Stimulated activated effector memory CD8-positive, alpha-beta T cell treated with anti-CD3 and anti-CD28 coated beads, Interleukin-12 subunit alpha, Interleukin-12 subunit beta, amount 100 ng/mL, for 72 hours (primary cell): Measurements from ENCODE around the gene VWCE.

Experiments used
- ATAC-seq: fragments of 150-1000 bp; cut with Tn5 transposase; 2 replicates; pipeline ENCODE4 v1.10.0; 2021
- DNase-seq, 2 donors: peaks; one replicate each; pipeline ENCODE4 v3.0.0; 2021 to 2022; ENCODE audit warnings: low spot score in 2 of 2
- H3K27ac Mint-ChIP-seq: one replicate; pipeline ENCODE4 v1.8.0; 2022; ENCODE audit warnings: mild to moderate bottlenecking, mixed read lengths
- H3K36me3 Mint-ChIP-seq: one replicate; pipeline ENCODE4 v1.8.0; 2022; ENCODE audit warnings: mild to moderate bottlenecking, mixed read lengths
- H3K4me1 Mint-ChIP-seq: one replicate; pipeline ENCODE4 v1.8.0; 2022; ENCODE audit warnings: mixed read lengths
- H3K4me3 Mint-ChIP-seq: one replicate; pipeline ENCODE4 v1.8.0; 2022; ENCODE audit warnings: mild to moderate bottlenecking, mixed read lengths
- H3K9me3 Mint-ChIP-seq: one replicate; pipeline ENCODE4 v1.8.0; 2022; ENCODE audit warnings: mixed read lengths

The VWCE gene

DNA sequence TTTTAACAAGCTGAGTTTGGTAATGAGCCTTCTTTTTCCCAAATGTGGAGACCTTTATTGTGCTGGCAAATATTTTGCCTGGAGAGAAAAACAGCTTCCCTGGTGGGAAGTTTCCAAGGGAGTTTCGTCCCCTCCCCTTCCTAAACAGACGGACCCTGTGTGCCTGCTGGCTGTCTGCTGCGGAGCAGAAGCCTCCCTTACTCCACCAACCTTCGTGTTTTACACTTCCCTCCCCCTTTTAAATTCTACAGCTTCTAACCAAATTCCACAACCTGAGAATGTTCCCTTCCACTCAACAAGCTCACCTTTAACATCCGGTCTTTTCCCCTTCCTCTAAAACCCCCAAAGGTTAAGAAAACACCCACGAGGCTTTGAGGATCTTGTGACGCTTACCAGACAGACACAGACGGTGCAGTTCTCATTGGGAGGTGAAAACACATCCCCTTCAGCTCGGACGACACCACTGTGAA, 17.1 kb downstream of the VWCE start:
- ATAC-seq (no peak), DNase-seq (no peak)
- Mint-ChIP-seq H3K27ac (peak overlapping the region; percentile 38), H3K4me3 (no peak overlapping the region), H3K36me3 (peaks cover 9% of the 10 kb centered on the region), H3K9me3 (peaks cover 3% of the 10 kb centered on the region), H3K4me1 (peaks cover 6% of the 10 kb centered on the region)

DNA sequence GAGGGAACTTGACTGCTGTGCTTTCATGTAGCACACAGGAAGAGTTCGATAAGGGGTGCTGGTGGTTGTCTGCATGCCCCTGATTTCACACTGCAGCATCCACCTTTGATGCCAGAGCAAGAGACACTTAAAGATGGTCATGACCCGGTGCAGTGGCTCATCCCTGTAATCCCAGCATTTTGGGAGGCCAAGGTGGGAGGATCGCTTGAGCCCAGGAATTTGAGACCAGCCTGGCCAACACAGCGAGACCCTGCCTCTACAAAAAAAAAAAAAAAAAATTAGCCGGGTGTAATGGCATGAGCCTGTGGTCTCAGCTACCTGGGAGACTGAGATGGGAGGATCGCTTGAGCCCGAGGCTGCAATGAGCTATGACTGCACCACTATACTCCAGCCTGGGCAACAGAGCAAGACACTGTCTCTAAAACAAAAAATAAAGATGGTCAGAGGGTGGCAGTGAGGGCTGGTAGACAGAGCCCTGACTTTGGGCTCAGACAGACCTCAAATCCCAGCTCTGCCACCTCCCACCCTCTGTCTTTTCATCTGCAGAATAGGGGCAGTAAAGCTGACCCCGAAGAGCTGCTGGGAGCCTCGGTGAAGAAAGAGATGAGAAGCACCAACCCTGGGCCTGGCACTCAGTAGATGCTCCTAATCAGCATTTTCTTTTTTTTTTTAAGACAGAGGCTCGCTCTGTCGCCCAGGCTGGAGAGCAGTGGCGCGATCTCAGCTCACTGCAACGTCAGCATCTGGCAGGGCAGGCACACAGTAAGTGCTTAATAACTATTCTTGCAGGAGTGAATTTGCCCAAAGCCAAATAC, 17.7 kb downstream of the VWCE start:
- H3K4me1 Mint-ChIP-seq, result peaks cover 6% of the 10 kb centered on the region
- H3K36me3 Mint-ChIP-seq, result peaks cover 9% of the 10 kb centered on the region
- ATAC-seq (no peak), DNase-seq (no peak)
- H3K9me3 Mint-ChIP-seq, result peaks cover 3% of the 10 kb centered on the region
- H3K4me3 Mint-ChIP-seq, result no peak overlapping the region
- no peak overlapping the region for H3K27ac Mint-ChIP-seq

DNA sequence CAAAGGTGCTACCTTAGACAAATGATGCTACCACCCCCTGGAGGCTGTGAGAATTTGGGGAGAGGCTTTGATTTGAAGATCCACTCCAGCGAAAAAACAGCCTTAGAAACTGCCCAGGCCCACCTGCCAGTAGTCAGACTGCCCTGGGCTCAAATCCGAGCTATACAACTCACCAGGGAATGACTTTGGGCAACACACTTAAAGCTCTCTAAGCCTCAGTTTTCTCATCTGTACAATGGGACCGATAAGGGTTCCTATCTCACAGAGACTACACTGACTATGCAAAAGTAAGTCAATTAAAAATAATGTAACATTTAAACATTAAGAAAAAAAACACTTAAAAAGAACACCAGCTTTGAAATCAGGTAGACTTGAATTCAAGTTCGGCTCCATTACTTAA, 19.9 kb downstream of the VWCE start:
- H3K36me3 Mint-ChIP-seq, result peaks cover 9% of the 10 kb centered on the region

DNA sequence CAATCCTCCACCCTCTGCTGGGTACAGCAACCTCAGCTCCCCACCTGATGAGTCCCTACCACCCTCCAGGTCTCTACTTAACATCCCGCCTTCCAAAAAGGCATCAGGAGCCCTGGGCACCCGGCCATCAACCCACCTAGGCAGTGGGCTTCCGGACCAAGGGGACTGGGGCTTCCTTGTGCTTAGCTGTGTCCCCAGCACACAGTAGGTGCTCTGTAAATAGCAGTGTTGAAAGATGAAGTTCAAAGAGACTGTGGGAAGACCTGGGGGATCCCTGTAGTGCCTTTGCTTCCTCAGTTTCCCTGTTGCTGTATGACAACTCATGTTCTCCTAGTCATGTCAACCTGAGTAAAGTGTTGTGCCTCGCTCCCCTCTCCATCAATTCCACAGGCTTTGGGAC, 21.0 kb downstream of the VWCE start:
- ATAC-seq (no peak), DNase-seq (no peak)
- Mint-ChIP-seq H3K4me3 (no peak overlapping the region), H3K9me3 (no peaks in the 10 kb centered on the region), H3K4me1 (no peaks in the 10 kb centered on the region), H3K36me3 (peaks cover 9% of the 10 kb centered on the region), H3K27ac (no peak overlapping the region)

More for the DNA sequence above, 19.9 kb downstream of the VWCE start:
- ATAC-seq (no peak), DNase-seq (no peak)
- H3K4me1 Mint-ChIP-seq, result no peaks in the 10 kb centered on the region
- no peaks in the 10 kb centered on the region for H3K9me3 Mint-ChIP-seq
- no peak overlapping the region for H3K27ac Mint-ChIP-seq
- no peak overlapping the region for H3K4me3 Mint-ChIP-seq

DNA sequence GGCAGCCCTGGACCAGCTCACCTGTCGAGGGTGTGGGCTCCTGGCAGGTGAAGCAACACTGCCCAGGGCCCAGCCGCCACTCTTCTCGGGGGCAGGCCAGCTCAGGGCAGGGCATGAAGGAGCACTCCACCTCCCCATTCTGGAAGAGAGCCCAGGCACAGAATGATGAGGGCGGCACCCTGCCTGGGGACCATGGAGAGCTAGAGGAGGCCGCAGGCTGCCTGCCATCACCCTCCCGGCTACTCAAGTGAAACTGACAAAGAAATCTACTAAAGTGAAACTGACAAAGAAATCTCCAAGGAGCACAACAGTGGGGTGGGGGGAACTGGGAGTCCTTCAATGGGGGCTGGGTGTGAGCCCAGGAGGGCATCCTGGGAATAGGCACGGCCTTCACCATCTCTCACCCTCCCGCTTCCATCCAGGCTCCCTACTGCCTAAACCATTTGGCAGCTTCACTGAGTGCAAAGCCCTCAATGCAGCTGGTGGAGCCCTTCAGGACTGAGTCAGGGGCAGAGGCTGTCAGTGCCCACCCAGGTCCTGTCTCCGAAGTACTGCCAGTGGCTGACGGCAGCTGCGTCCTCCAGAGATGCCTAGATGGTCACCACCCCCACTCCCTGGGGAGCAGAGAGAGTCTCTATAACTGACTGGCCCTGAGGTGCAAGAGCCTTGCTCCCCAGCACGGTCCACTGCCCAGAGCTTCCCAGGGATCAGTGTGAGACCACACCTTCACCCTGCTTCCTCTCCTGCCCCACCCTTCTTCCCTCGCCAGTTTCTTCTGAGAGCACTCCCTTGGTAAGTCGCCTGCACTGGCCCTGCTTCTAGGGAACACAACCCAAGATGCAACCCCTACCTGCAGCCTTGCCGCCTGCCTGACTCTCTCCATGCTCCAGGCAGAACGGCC, 21.7 kb downstream of the VWCE start:
- H3K36me3 Mint-ChIP-seq, result peaks cover 5% of the 10 kb centered on the region
- H3K4me1 Mint-ChIP-seq, result no peaks in the 10 kb centered on the region
- H3K27ac Mint-ChIP-seq, result no peak overlapping the region
- no peaks in the 10 kb centered on the region for H3K9me3 Mint-ChIP-seq
- ATAC-seq (no peak), DNase-seq (no peak)
- H3K4me3 Mint-ChIP-seq, result no peak overlapping the region

DNA sequence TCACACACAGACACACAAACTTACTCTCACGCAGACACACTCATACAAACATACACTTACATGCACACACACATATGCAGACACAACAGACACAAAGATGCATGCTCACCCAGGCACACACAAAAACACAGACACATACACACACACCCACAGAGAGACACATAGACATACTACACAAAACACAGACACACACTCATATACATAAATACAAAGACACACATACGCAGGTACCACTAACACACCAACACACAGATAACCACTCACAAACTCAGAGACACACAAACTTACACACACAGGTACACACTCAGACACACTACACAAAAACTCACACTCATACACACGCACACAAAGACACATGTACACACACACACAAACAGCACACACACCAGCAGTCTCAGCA, 22.4 kb downstream of the VWCE start:
- Mint-ChIP-seq H3K36me3 (no peaks in the 10 kb centered on the region), H3K27ac (no peak overlapping the region), H3K9me3 (no peaks in the 10 kb centered on the region), H3K4me1 (no peaks in the 10 kb centered on the region), H3K4me3 (no peak overlapping the region)
- ATAC-seq, result no peak
- DNase-seq, result no peak

DNA sequence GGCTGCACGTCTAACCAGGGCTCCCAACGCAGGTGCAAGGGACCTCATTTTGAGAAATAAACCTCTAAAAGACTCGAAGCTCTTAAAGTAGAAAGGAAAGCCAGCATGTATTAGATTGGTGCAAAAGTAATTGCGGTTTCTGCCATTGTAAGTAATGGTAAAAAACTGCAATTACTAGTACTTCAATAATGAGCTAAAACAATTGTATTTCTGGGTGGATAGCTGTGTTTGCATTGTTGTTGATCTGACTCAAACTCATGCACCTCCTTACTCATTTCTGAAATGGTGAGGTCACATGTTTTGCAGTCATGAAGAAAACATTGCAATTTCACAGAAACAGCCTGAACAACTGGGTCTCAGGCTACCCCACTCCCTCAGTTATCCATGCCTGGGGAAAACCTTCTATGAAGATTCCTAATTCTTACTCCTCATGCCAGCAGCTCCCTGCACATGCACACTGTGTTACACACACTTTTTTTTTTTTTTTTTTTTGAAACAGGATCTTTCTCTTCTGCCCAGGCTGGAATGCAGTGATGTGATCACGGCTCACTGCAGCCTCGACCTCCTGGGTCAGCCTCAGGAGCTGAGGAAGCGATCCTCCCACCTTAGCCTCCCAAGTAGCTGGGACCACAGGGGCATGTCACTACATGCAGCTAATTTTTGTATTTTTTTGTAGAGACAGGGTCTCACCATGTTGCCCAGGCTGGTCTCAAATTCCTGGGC, 24.6 kb downstream of the VWCE start:
- no peaks in the 10 kb centered on the region for H3K4me1 Mint-ChIP-seq
- H3K27ac Mint-ChIP-seq, result peak overlapping the region; percentile 33
- DNase-seq (no peak), ATAC-seq (peak; percentile 84)
- no peaks in the 10 kb centered on the region for H3K9me3 Mint-ChIP-seq
- no peak overlapping the region for H3K4me3 Mint-ChIP-seq
- no peaks in the 10 kb centered on the region for H3K36me3 Mint-ChIP-seq

DNA sequence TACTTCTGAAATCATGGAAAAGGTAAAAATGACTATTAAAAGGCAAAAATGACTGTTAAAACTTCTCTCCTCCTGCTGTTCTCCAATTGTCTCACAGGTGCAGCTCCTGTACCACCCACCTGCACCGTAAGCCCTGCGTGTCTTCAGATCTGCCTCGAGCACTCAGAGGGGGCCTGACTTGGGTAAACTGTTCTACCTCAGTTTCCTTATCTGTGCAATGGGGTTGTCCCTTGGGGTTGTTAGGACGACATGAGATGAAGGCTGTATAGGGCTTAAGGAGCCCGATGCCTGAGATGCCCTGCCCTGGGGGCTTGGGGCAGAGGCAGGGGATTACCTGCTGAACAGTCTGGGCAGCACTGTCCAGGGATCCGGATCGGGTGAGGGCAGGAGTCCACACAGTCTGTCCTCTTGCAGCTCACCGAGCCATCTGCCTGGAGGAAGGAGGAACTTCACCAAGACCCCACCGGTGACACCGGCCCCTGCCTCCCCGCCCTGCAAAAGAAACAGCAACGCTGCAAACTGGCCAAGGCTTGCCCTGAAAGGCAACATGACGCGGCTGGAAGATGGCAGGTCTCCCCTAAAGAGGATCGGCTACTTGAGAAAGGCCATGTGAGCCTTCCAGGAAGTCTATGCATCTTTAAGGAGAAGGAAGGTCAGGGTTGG, 26.4 kb downstream of the VWCE start:
- no peaks in the 10 kb centered on the region for H3K4me1 Mint-ChIP-seq
- no peak for ATAC-seq
- H3K27ac Mint-ChIP-seq, result no peak overlapping the region
- H3K4me3 Mint-ChIP-seq, result no peak overlapping the region
- DNase-seq, result no peak
- no peaks in the 10 kb centered on the region for H3K36me3 Mint-ChIP-seq
- H3K9me3 Mint-ChIP-seq, result no peaks in the 10 kb centered on the region

DNA sequence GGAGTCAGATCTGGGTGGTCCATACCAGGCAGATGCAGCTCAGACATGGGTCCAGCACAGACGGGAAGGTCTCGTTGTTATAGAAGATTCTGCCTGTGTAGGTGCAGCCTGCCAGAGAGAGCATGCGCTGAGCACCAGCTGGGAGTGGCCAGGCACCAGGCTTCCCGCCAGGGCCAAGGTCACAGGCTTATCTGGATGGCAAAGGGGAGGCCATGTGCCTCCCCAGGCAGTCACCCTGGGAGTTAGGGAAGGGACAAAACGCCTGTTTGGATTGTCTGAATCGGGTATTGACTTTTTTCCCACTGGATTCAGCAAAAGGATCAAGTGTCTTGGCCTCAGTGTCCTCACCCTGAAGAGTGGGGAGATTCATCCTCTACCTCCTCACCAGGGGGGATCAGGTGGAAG, 27.7 kb downstream of the VWCE start:
- no peak overlapping the region for H3K4me3 Mint-ChIP-seq

DNA sequence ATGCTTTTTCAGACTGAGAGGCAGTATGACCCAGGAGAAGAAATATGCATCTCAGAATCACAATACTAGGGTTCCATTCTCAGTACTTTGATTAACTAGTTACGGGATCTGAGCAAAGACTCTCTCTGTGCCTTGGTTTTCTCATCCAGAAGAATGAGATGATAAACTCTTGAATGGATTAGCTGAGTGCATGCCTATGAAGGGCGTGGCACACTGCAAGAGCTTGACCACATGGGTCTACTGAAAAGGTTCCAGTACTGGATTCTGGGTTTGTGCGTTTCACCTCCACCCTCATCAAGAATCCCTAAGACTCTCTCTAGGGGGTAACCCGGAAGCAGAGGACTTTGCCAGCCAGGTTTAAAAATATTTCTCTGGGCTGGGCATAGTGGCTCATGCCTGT, 28.5 kb downstream of the VWCE start:
- H3K4me1 Mint-ChIP-seq, result no peaks in the 10 kb centered on the region
- H3K9me3 Mint-ChIP-seq, result no peaks in the 10 kb centered on the region
- H3K4me3 Mint-ChIP-seq, result no peak overlapping the region
- no peak overlapping the region for H3K27ac Mint-ChIP-seq
- DNase-seq (no peak), ATAC-seq (no peak)
- no peaks in the 10 kb centered on the region for H3K36me3 Mint-ChIP-seq

More for the DNA sequence above, 27.7 kb downstream of the VWCE start:
- no peak overlapping the region for H3K27ac Mint-ChIP-seq
- ATAC-seq, result no peak
- no peaks in the 10 kb centered on the region for H3K9me3 Mint-ChIP-seq
- no peaks in the 10 kb centered on the region for H3K36me3 Mint-ChIP-seq
- no peak for DNase-seq
- no peaks in the 10 kb centered on the region for H3K4me1 Mint-ChIP-seq

DNA sequence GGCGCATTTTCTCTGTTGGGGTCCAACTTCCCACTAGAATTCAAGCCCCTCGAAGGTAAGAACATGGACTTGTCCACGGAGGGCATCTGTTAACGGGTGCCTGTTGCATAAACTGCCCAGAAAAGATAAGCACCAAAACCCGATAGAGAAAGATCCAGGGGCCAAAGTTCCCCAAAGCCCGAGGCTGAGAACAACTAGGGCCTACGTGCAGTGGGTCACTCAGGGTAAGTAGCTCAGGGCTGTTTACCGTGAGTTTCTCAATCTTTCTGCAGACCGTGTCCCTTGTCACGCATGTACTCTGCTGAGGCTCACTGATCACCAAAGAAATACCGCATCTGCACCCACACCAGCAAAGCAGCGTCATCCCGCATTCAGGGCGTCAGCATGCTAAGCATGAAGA, 29.8 kb downstream of the VWCE start:
- DNase-seq (no peak), ATAC-seq (no peak)

DNA sequence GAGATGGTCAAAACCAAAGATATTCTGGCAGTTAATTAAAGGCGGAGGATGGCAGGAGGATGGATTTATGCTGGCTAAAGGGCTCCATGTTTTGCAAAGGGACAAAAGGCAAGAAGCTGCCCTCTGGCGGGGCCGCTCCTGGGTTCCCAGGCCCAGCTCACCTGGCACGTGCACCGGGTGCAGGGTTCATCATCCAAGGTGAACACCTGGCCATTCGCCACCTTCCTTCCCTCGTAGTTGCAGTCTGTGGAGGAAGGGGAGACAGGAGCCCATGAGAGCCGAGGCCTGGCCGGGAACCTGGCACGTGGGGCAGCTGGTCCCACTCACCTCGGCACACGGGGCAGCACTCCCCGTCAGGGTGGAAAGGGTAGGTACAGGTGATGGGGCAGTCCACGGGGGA, 30.3 kb downstream of the VWCE start:
- Mint-ChIP-seq H3K4me1 (no peaks in the 10 kb centered on the region), H3K4me3 (no peak overlapping the region), H3K36me3 (no peaks in the 10 kb centered on the region), H3K9me3 (no peaks in the 10 kb centered on the region), H3K27ac (no peak overlapping the region)
- ATAC-seq (no peak), DNase-seq (no peak)

More for the DNA sequence above, 29.8 kb downstream of the VWCE start:
- no peak overlapping the region for H3K4me3 Mint-ChIP-seq
- no peaks in the 10 kb centered on the region for H3K36me3 Mint-ChIP-seq
- H3K4me1 Mint-ChIP-seq, result no peaks in the 10 kb centered on the region
- H3K9me3 Mint-ChIP-seq, result no peaks in the 10 kb centered on the region
- no peak overlapping the region for H3K27ac Mint-ChIP-seq

DNA sequence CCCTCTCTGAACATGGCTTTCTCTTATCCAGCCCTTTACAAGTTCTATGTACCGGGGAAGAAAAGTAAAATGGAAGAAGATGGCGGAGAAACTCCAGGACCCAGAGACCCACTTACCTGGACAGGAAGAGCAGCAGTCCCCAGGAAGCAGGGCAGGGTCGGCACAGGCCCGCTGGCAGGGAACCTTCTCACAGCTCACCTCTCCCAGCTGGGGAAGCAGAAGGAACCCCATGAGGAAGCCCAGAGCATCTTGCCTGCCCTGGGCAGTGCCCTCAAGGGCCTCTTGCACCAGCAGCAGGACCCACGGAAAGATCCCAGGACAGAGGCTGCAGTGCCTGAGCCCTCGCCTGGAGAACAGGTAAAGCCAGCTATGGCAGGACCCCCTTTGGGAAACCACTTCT, 30.7 kb downstream of the VWCE start:
- no peaks in the 10 kb centered on the region for H3K4me1 Mint-ChIP-seq
- no peak overlapping the region for H3K4me3 Mint-ChIP-seq
- H3K27ac Mint-ChIP-seq, result no peak overlapping the region
- no peak for ATAC-seq
- no peaks in the 10 kb centered on the region for H3K9me3 Mint-ChIP-seq
- no peak for DNase-seq
- no peaks in the 10 kb centered on the region for H3K36me3 Mint-ChIP-seq

DNA sequence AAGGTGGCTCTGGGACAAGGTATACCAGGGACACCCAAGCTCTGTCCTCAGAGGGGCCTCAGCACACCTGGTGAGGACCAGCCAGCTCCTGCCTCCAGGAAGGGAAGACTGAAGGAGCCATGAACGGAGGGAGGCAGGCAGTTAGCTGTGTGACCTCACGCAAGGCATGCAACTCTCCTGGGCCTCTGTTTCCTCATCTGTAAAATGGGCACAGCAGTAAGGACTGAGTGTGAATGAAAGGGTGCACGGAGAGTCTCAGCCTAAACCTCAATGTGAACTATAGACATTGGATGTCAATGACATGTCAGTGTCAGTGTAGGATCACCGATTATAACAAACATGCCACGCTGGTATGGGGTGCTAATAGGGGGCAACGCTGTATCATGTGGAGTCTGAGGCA, 35.8 kb downstream of the VWCE start:
- Mint-ChIP-seq H3K36me3 (no peaks in the 10 kb centered on the region), H3K27ac (no peak overlapping the region), H3K9me3 (no peaks in the 10 kb centered on the region), H3K4me3 (no peak overlapping the region), H3K4me1 (peaks cover 5% of the 10 kb centered on the region)
- no peak for DNase-seq
- no peak for ATAC-seq

DNA sequence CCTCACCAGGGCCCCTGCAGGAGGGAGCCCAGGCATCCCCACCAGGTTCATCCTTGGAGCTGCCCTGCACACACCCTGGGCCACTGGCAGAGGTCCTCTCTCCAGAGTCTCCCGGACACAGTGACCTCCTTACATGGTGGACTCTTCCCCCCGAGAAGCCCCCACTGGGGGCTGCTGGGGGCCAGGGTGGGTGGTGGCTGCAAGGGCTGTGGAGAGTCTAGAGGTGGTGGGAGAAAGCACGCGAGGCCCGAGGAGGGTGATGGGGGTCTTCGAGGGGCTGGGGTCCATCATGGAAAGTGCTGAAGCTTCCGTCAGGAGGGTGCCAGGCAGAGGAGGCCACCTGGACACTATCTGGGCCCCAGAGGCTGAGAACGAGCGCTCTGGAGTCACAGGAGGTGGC, 36.6 kb downstream of the VWCE start:
- no peak overlapping the region for H3K4me3 Mint-ChIP-seq
- H3K4me1 Mint-ChIP-seq, result peaks cover 7% of the 10 kb centered on the region
- no peak overlapping the region for H3K27ac Mint-ChIP-seq
- H3K9me3 Mint-ChIP-seq, result no peaks in the 10 kb centered on the region
- no peak for ATAC-seq
- no peak for DNase-seq
- H3K36me3 Mint-ChIP-seq, result no peaks in the 10 kb centered on the region
